ENCODE data around the gene SCIMP. TPM values are rescaled to one million over a fixed set of nuclear protein-coding genes. Genes with fewer than 3 reads are reported as not detected.
"Not testable (repeated sequence)": the region's sequence is repeated elsewhere in the genome, so short reads cannot be mapped to it uniquely, and the experiment has no call there.

SCIMP gene
- total RNA-seq, 1 donor from 2014 or later = not detected

DNA sequence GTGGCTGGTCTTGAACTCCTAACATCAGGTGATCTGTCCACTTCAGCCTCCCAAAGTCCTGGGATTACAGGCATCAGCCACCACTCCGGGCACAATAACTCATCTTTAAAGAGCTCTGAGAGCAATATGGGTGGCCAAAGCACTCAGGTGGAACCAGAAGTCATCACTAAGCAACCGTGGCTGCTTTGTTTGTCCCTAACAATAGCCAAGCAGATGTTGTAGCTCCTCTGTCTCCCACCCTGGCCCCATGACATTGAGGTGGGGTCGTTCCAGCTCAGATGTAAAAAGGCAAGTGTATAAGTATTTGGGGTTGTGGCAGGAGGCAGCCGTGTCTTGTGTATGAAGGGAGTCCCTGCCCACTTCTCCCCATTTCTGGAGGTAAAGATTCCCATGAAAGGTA is 3.7 kb upstream of the SCIMP start:
- DNase-seq (ENCODE audit: low read depth in 2 of 2) = no peak

- peak; percentile 65 to 72 for DNase-seq (ENCODE audit: low read depth in 2 of 2)
Measured at GRCh38 chr17:5237541-5238016, 2.9 kb upstream of the SCIMP start.

GRCh38 chr17:5236938-5237540 is 2.4 kb upstream of the SCIMP start:
- no peak for DNase-seq (ENCODE audit: low read depth in 2 of 2)

DNA sequence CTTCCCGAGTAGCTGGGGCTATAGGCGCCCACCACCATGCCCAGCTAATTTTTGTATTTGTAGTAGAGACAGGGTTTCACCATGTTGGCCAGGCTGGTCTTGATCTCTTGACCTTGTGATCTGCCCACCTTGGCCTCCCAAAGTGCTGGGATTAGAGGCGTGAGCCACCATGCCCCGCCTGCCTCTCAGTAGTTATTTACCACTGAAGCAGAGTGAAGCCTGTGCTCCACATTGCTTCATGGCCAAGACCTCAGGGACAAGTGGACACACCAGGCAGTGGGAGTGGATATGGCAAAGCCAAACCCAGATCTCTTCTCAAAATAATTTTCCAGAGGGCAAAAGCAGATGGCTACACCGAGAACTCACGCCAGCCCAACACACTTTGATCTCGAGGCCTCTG is 1.2 kb downstream of the SCIMP start:
- not testable (repeated sequence) for DNase-seq (ENCODE audit: low read depth in 2 of 2)

DNA sequence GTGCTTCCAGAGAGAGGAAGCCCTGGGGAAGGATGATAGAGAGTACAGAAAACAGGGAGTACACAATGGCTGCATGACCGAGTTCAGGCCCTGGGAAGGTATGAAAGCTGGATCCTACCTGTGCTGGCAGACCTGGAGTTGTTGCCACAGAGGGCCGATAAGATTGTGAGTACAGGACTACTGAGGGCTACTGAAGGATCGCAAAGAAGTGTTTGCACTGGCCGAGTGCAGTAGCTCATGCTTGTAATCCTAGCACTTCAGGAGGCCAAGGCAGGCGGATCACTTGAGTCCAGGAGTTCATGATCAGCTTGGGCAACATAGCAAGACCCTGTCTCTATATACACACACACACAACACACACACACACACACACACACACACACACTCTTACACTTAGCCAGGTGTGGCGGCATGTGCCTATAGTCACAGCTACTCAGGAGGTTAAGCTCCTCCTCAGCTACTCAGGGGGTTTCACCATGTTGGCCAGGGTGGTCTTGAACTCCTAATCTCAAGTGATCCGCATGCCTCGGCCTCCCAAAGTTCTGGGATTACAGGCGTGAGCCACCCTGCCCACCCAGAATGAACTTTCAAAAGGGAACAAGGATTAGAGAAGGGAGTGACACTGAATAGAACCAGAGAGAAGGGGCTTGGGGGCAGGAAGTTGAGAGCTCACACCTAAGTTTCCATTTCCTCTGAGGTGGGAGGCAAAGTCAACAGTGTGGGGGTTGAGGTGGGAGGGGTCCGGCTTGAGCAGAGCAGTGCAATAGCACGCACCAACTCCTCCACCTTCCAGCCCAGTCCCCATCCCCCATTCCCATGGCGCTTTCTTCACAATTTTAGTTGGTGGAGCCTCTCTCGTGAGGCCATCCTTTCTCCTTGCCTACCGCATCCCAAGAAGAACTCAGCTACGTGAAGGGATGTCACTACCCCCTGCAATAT is 7.5 kb downstream of the SCIMP start:
- DNase-seq (ENCODE audit: low read depth in 2 of 2) = no peak

DNA sequence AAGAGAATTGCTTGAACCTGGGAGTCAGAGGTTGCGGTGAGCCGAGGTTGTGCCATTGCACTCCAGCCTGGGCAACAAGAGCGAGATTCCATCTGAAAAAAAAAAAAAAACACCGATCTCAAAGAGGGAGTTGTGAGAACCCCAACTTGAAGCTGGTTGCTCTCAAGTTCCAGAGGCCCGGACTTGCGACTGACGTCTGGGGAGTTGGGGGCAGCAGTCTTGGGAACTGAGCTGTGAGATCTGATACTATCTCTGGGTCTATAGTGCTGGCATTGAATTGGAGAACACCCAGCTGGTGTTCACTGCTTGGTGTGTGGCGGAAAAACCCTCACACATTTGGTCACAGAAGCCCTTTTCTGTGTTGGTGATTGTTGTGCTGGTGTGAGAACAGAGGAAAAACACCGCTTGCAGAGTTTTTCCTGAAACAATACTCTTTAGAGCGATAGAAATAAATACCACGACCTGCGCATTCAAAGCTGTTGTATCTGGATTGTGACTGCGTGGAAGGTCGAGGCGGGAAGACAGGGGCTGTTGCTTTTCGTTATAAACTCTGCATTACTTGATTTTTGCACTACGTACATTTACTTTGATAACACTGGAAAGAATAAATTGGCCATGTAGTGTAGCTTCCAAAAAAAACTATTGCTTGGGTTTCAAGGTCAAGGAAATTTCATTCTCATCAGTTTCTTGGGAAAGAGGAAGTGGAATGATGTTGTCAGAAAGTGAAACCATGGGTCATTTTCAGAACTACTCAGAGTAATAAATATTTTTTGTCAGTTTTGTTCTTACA is 8.8 kb downstream of the SCIMP start:
- DNase-seq (ENCODE audit: low read depth in 2 of 2) = peak in 1 of 2 donors; percentile 9

- DNase-seq (ENCODE audit: low read depth in 2 of 2) = not testable (repeated sequence)
Measured at GRCh38 chr17:5221912-5222311, 12.7 kb downstream of the SCIMP start.

DNA sequence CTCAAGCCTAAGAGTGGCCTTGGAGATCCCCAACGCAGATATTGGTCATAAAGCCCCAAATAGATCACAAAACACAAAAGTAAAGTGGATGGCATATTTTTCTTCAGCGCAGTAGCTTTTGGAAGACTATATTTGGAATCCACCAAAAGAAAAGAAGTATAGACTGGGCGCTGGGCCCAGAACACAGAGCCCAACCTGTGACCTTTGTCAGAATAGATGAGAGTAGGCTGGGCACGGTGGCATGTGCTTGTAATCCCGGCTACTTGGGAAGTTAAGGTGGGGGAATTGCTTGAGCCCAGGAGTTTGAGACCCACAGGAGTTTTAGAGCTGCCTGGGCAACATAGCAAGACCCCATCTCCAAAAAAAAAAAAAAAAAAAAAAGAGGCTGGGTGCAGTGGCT is 14.6 kb downstream of the SCIMP start:
- no peak for DNase-seq (ENCODE audit: low read depth in 2 of 2)

GRCh38 chr17:5219536-5219935 is 15.1 kb downstream of the SCIMP start:
- DNase-seq (ENCODE audit: low read depth in 2 of 2) = no peak

- not testable (repeated sequence) for DNase-seq (ENCODE audit: low read depth in 2 of 2)
Measured at GRCh38 chr17:5217562-5217961, 17.1 kb downstream of the SCIMP start.

GRCh38 chr17:5211458-5211857 is 23.2 kb downstream of the SCIMP start:
- DNase-seq (ENCODE audit: low read depth in 2 of 2) = peak; percentile 6 to 7

- no peak for DNase-seq (ENCODE audit: low read depth in 2 of 2)
Measured at GRCh38 chr17:5210614-5211252, 23.9 kb downstream of the SCIMP start.

GRCh38 chr17:5210091-5210490 is 24.6 kb downstream of the SCIMP start:
- no peak for DNase-seq (ENCODE audit: low read depth in 2 of 2)

DNA sequence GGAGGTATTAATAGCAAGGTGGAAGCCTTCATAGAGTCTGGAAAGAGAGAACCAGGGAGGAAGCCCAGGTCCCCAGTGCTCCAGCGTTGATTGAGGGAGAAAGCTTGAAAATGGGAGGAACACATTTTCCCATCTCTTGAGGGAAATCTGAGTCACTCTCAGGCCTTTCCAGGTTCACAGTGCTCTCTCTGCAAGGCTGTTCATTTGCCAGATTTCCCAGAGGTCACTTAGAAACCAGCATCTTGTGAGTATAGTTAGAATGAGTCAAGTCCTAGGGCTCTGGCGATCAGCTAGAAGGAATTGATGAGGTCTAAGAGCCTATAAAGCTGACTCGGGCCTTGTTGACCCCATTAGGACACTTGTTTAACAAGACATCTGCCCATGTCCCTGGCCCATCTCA is 25.3 kb downstream of the SCIMP start:
- peak in 1 of 2 donors; percentile 20 for DNase-seq (ENCODE audit: low read depth in 2 of 2)

DNA sequence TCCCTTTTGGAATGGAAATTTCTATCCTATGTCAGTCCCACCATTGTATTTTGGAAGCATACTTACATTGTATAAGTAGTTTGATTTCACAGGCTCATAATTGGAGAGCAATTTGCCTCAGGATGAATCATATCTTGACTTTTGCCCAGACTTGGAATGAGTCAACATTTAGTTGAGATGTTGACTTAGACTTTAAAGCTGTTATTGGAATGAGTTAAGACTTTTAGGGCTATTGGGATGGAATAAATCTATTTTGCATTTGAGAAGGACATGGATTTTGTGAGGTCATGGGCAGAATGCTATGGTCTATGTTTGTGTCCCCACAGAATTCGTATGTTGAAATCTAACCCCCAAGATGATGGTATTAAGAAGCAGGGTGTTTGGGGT is 30.8 kb downstream of the SCIMP start:
- DNase-seq (ENCODE audit: low read depth in 2 of 2) = peak in 1 of 2 donors; percentile 8

GRCh38 chr17:5203178-5203907 is 31.3 kb downstream of the SCIMP start:
- no peak for DNase-seq (ENCODE audit: low read depth in 2 of 2)

- no peak for DNase-seq (ENCODE audit: low read depth in 2 of 2)
Measured at GRCh38 chr17:5201011-5201410, 33.6 kb downstream of the SCIMP start.

GRCh38 chr17:5200360-5200759 is 34.3 kb downstream of the SCIMP start:
- no peak for DNase-seq (ENCODE audit: low read depth in 2 of 2)

DNA sequence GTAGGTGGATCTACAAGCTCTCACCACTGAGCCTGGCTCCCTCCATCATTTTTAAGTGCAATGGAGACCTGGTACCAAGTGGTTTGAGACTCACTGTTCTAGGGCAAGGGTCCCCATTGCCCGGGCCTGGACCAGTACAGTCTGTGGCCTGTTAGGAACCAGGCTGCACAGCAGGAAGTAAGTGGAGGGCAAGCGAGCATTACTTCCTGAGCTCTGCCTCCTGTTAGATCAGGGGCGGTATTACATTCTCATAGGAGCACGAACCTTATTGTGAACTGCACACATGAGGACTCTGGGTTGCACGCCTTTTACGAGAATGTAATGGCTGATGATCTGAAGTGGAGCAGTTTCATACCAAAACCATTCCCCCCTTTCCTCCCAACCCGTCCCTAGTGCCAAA is 36.2 kb downstream of the SCIMP start:
- DNase-seq (ENCODE audit: low read depth in 2 of 2) = no peak

GRCh38 chr17:5194346-5194745 is 40.3 kb downstream of the SCIMP start:
- DNase-seq (ENCODE audit: low read depth in 2 of 2) = no peak

Measured in lung microvascular endothelial cell (primary cell).